Adrenal gland (tissue), 12 donors: ENCODE results near the gene ATP8A2. TPM values are rescaled to one million over a fixed set of nuclear protein-coding genes. Genes with fewer than 3 reads are reported as not detected.

Experiments
- DNase-seq, 7 donors: peaks; one replicate each; pipeline ENCODE4 v3.0.0-alpha.2; 2019 to 2020
- H3K27ac ChIP-seq, 5 donors: fragments of 200-600 bp; sonication (generic) in 4 of 5; 1 replicate in 3 of 5; 2 replicates in 2 of 5; pipeline versions ENCODE4 v1.5.1 to v1.8.0; 2016 to 2020; ENCODE audit warnings: mild to moderate bottlenecking in 1 of 5
- H3K27me3 ChIP-seq: fragments of 200-600 bp; 2 replicates; pipeline ENCODE4 v1.8.0; 2021
- H3K36me3 ChIP-seq, 2 donors: fragments of 200-600 bp; replicated peaks in 1 of 2; 1 replicate in 1 of 2; 2 replicates in 1 of 2; pipeline versions ENCODE4 v1.5.1 to v1.8.0; 2018 to 2022
- H3K4me1 ChIP-seq, 2 donors: fragments of 200-600 bp; replicated peaks in 1 of 2; 1 replicate in 1 of 2; 2 replicates in 1 of 2; pipeline versions ENCODE4 v1.5.1 to v1.8.0; 2018 to 2021
- H3K4me3 ChIP-seq, 4 donors: fragments of 200-600 bp; sonication (generic) in 3 of 4; one replicate each; pipeline ENCODE4 v1.5.1; 2016 to 2018
- H3K9me3 ChIP-seq, 3 donors: fragments of 200-600 bp; sonication (generic) in 1 of 3; replicated peaks in 1 of 3; 1 replicate in 2 of 3; 2 replicates in 1 of 3; pipeline versions ENCODE4 v1.5.1 to v1.8.0; 2016 to 2021
- CTCF ChIP-seq, 6 experiments: fragments of 450-650 bp in 4 of 6; fragments of 200-600 bp in 2 of 6; sonication (generic) in 1 of 6; IDR thresholded peaks; 1 replicate in 5 of 6; 2 replicates in 1 of 6; pipeline versions ENCODE4 v1.5.1 to v1.8.0; 2016 to 2021; ENCODE audit warnings: antibody characterized with exemption in 6 of 6, mild to moderate bottlenecking in 2 of 6, moderate library complexity in 1 of 6
- POLR2A ChIP-seq, 2 donors: fragments of 450-650 bp; IDR thresholded peaks; one replicate each; pipeline ENCODE4 v1.6.1; 2017; ENCODE audit warnings: antibody characterized with exemption in 2 of 2, mild to moderate bottlenecking in 2 of 2, moderate library complexity in 1 of 2
- WGBS, 4 donors: extraction: QIAGEN DNeasy Blood & Tissue Kit in 2 of 4; methylation state at CpG; one replicate each; pipeline versions ENCODE4 v1.1.5 to v1.1.7; 2013 to 2017; 5-methylcytosine and 5-hydroxymethylcytosine counted together
- intact Hi-C, 2 donors: fragments of 100-400 bp; cut with DNase I; formaldehyde crosslinking; loops; one replicate each; pipeline versions ENCODE4 v1.14.1 to v1.15.0; 2022 to 2023
- polyA plus RNA-seq, 3 donors: library from polyadenylated mRNA; stranded (reverse); fragments of 200-250 nt in 2 of 3; fragments of 350-450 nt in 1 of 3; fragmentation: Illumina TruSeq in 1 of 3; extraction: RNeasy Lipid Tissue Mini Kit (QIAGEN cat#74804) in 1 of 3; gene quantifications; one replicate each; pipeline ENCODE4 v1.2.3, GENCODE V29; 2013 to 2014
- total RNA-seq, 9 donors: library from RNA; depleted of rRNA in 4 of 9; stranded (reverse); fragments of >200 nt in 4 of 9; fragments of 120-200 nt in 1 of 9; fragmentation: NEBNext Ultra II Directional in 1 of 9; extraction: Animal tissue kit (Norgen Biotek cat#: 25700) in 1 of 9; gene quantifications; one replicate each; pipeline versions ENCODE4 v1.1.0 to v1.2.4, GENCODE V29; 2013 to 2023
- donor health status: healthy with polysubstance abuse.
- donor health status: Bipolar disorder and iron deficiency.
- donor health status: DM: yes; HTN: yes; CAD: no.
- donor health status: DM: no; HTN: no; CAD: no.
- donor health status: DM: no; HTN: no; CAD: no.
- donor health status: DM: yes; HTN: yes; CAD: no.

ATP8A2 gene
- total and polyA plus RNA-seq, 12 donors: 0.77 to 14.0 (median 4.3) TPM

- Histone ChIP-seq H3K4me1 (no peaks in the 10 kb centered on the region), H3K27me3 (no peaks in the 10 kb centered on the region), H3K27ac (no peak overlapping the region), H3K4me3 (no peak overlapping the region), H3K9me3 (no peaks in the 10 kb centered on the region), H3K36me3 (no peaks in the 10 kb centered on the region)
- intact Hi-C loops: no loop called here
- TF ChIP-seq POLR2A (IDR thresholded peaks at IDR 0.05): no peak
- TF ChIP-seq CTCF (IDR thresholded peaks at IDR 0.05): no peak
- WGBS, 4 donors: 68 to 82% (median 75%) methylated on average over 10 of the region's 10 CpGs
- DNase-seq: no peak
Observed at GRCh38 chr13:25493931-25494640, 122.3 kb downstream of the ATP8A2 start.

- Histone ChIP-seq H3K4me1 (no peaks in the 10 kb centered on the region), H3K9me3 (no peaks in the 10 kb centered on the region), H3K36me3 (no peaks in the 10 kb centered on the region), H3K27me3 (no peaks in the 10 kb centered on the region), H3K27ac (no peak overlapping the region), H3K4me3 (no peak overlapping the region)
- 58 to 67% (median 61%) methylated on average over 9 of the region's 9 CpGs for WGBS, 4 donors
- no peak for DNase-seq
- no peak for TF ChIP-seq CTCF (IDR thresholded peaks at IDR 0.05)
- no peak for TF ChIP-seq POLR2A (IDR thresholded peaks at IDR 0.05)
- intact Hi-C loops: no loop called here
Observed at GRCh38 chr13:25494698-25495411, 123.1 kb downstream of the ATP8A2 start.

GRCh38 chr13:25501231-25501630, 129.5 kb downstream of the ATP8A2 start:
- no peak overlapping the region for H3K4me3 ChIP-seq
- H3K36me3 ChIP-seq: no peaks in the 10 kb centered on the region
- H3K27ac ChIP-seq: no peak overlapping the region
- 50 to 83% (median 72%) methylated on average over 3 of the region's 3 CpGs for WGBS, 4 donors
- DNase-seq: no peak
- H3K27me3 ChIP-seq: no peaks in the 10 kb centered on the region
- intact Hi-C loops: no loop called here
- H3K4me1 ChIP-seq: no peaks in the 10 kb centered on the region
- TF ChIP-seq POLR2A (IDR thresholded peaks at IDR 0.05): no peak
- no peak for TF ChIP-seq CTCF (IDR thresholded peaks at IDR 0.05)
- H3K9me3 ChIP-seq: no peaks in the 10 kb centered on the region

- no peaks in the 10 kb centered on the region for H3K36me3 ChIP-seq
- intact Hi-C loops: no loop called here
- no peaks in the 10 kb centered on the region for H3K4me1 ChIP-seq
- TF ChIP-seq CTCF (IDR thresholded peaks at IDR 0.05): no peak
- TF ChIP-seq POLR2A (IDR thresholded peaks at IDR 0.05): no peak
- H3K9me3 ChIP-seq: no peaks in the 10 kb centered on the region
- no peaks in the 10 kb centered on the region for H3K27me3 ChIP-seq
- H3K27ac ChIP-seq: no peak overlapping the region
- H3K4me3 ChIP-seq: no peak overlapping the region
- no peak for DNase-seq
- WGBS, 4 donors: 63 to 76% (median 70%) methylated on average over 3 of the region's 3 CpGs
Observed at GRCh38 chr13:25502031-25502430, 130.3 kb downstream of the ATP8A2 start.
